ENCODE results near the gene DVL1.

The DVL1 gene

GRCh38 chr1:1353389-1354151 lies 4.4 kb upstream of the DVL1 start:
- peak overlapping the region; percentile 64 for H3K27ac ChIP-seq
- TF ChIP-seq, protein P1, sequence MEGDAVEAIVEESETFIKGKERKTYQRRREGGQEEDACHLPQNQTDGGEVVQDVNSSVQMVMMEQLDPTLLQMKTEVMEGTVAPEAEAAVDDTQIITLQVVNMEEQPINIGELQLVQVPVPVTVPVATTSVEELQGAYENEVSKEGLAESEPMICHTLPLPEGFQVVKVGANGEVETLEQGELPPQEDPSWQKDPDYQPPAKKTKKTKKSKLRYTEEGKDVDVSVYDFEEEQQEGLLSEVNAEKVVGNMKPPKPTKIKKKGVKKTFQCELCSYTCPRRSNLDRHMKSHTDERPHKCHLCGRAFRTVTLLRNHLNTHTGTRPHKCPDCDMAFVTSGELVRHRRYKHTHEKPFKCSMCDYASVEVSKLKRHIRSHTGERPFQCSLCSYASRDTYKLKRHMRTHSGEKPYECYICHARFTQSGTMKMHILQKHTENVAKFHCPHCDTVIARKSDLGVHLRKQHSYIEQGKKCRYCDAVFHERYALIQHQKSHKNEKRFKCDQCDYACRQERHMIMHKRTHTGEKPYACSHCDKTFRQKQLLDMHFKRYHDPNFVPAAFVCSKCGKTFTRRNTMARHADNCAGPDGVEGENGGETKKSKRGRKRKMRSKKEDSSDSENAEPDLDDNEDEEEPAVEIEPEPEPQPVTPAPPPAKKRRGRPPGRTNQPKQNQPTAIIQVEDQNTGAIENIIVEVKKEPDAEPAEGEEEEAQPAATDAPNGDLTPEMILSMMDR (conservative IDR thresholded peaks at IDR 0.05): no peak

DNA sequence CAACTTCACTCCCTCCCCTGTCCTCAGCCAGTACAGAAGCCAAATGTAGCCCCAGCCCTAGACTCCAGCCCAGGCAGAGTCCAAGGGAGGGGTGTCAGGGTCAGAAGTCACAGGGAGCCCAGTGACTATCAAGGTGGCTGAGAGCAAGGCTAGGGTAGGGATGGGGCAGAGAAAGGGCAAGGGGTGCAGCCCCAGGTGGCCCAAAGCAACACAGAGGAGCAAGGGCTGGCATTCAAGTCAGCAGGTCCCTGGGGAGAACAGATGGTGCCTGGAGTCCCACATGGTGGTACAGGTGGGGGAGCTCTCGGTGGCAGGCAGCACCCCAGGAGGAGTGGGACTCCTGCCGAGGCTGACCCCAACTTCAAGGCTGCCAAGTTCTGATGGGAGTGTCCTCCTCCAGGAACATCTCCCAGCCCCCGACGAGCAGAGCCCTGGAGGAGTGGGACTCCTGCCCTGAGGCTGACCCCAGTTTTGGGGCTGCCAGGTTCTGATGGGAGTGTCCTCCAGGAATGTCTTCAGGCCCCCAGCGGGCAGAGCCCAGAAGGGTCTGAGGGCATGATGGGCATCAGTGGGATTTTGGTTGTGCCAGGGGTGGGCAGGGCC lies 3.7 kb upstream of the DVL1 start:
- TF ChIP-seq, protein P1 (conservative IDR thresholded peaks at IDR 0.05): no peak
- H3K27ac ChIP-seq: peak overlapping the region; percentile 64

DNA sequence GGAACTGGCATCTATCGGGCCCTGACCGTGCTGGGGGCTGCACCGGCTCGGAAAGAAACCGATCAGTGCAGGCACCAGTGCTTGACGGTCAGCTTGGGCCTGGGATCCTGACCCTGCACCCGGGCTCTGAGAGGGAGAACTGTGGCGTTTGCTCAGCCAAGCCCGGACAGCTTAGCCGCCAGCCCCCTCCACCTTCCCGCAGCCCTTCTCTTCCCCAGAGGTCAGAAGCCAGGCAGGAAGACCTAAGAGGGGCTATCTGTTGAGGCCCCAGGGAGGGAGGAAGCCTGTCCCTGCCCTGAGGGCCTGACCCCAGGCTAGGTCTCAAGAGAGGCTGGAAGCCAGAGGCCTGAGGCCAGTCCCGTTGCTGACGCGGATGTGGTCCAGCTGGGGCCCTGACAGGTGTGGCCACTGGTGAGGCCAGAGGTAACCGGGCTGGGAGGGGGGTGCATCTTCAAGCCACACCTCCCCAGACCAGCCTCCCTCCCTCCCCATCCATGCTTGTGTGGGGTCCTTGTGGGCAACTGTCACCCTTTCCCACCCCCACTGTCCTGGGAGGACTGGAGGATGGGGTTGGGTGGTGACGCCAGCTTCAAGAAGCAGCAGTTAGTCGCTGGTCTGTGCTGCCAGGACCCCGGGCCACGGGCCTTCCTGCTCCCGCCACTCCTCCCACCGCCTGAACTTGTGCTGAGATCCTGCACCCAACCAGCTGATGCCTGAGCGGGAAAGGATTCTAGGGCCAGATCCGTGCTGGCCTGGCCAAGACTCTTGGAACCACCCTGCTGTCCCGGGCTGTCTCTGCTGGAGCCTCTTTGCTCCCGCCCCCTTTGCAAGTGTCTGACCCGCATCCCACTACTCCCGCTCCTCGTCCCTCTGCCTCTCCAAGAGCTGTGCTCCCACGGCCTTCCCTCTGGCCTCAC lies 2.6 kb upstream of the DVL1 start:
- TF ChIP-seq, protein P1 (conservative IDR thresholded peaks at IDR 0.05): no peak

GRCh38 chr1:1348420-1349255 lies 580 bp downstream of the DVL1 start:
- TF ChIP-seq, protein P1 (conservative IDR thresholded peaks at IDR 0.05): no peak
- peak overlapping the region; percentile 93 for H3K27ac ChIP-seq

More for the DNA sequence above, 2.6 kb upstream of the DVL1 start:
- peak overlapping the region; percentile 32; the same call in 1 of the 2 replicates for H3K27ac ChIP-seq

- peak overlapping the region; percentile 93 for H3K27ac ChIP-seq
Measured at GRCh38 chr1:1347663-1348419, 1.4 kb downstream of the DVL1 start.

DNA sequence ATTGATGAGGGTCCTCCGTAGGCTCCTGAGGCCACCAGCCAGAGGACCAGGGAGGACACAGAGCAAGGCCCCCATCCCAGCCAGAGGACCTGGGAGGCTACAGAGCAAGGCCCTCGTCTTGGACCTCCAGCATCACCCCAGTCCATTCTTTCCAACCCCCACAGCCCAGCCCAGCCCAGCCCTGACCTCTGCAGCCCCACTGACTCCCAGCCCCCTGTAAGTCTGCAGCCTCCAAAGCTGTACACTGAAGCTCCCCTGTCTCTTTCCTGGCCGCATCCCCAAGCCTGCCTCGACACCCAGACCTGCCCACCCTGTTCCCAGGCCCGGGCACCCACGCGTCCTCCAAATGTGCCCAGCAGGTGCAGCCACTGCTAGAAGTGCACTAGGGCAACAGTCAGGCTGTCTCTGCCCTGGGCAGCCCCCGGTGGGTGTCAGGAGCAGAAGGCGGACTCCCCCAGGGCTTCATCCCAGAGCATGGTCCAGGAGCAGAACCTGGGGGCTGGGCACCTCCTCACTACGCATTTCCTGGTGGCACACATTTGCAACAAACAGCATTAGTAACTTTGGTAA lies 2.1 kb downstream of the DVL1 start:
- TF ChIP-seq, protein P1 (conservative IDR thresholded peaks at IDR 0.05): no peak
- H3K27ac ChIP-seq: peak overlapping the region; percentile 93

More at GRCh38 chr1:1347663-1348419, 1.4 kb downstream of the DVL1 start:
- TF ChIP-seq, protein P1 (conservative IDR thresholded peaks at IDR 0.05): no peak
